K562 (cell line): ENCODE data around the gene HPCA. TPM values are rescaled to one million over a fixed set of nuclear protein-coding genes. Genes with fewer than 3 reads are reported as not detected.

Experiments
- ATAC-seq: fragments of 200-7000 bp; cut with Tn5 transposase; 3 replicates; pipeline ENCODE4 v1.9.1; 2020; ENCODE audit warnings: moderate library complexity
- BruUV-seq: library from RNA; stranded (reverse); fragments of 400-500 nt; replicated peaks from 2 replicates; lab custom pipeline; 2021; lab: Mats Ljungman, UMichigan
- CTCF ChIA-PET: fragments of 300-600 bp; formaldehyde crosslinking; extraction: SDS; loops from one replicate; lab custom pipeline; 2021; ENCODE audit warnings: low intra/inter-chr PET ratio; lab: Yijun Ruan, JAX
- POLR2A ChIA-PET: fragments of 300-600, 350-650 bp; sonication (Branson Sonifier 250); formaldehyde crosslinking; extraction: SDS; loops from one replicate; lab custom pipeline; 2021; ENCODE audit warnings: antibody characterized with exemption, inconsistent platforms; lab: Yijun Ruan, JAX
- DNase-seq, 4 experiments: peaks; one replicate each; pipeline versions ENCODE4 v3.0.0 to v3.0.0-alpha.2; 2011 to 2018; ENCODE audit warnings: low spot score in 3 of 4, mixed read lengths in 3 of 4; ENCODE audit errors: extremely low read depth in 1 of 4
- FAIRE-seq: peaks from 2 replicates; lab custom pipeline; 2011; peaks lifted over from hg19 to GRCh38; lab: Jason Lieb, UNC
- H2AFZ ChIP-seq: 2 replicates; pipeline ENCODE4 v1.6.0; 2011; ENCODE audit warnings: low read depth, low read length, control low read depth, inconsistent platforms
- H3K27ac ChIP-seq: fragments of 200-600 bp; 3 replicates; pipeline ENCODE4 v1.8.0; 2011; ENCODE audit warnings: low read depth, mild to moderate bottlenecking, control low read depth, inconsistent platforms, low read length, moderate library complexity, mixed read lengths; ENCODE audit errors: extremely low read depth
- H3K27me3 ChIP-seq, 2 experiments: fragments of 300-600 bp in 1 of 2; 2 replicates in 1 of 2; 3 replicates in 1 of 2; pipeline versions ENCODE4 v1.6.0 to v1.8.0; 2011; ENCODE audit warnings: inconsistent platforms in 2 of 2, low read length in 2 of 2, mild to moderate bottlenecking in 1 of 2, mixed read lengths in 1 of 2, moderate library complexity in 1 of 2; ENCODE audit not compliant: control insufficient read depth in 2 of 2, insufficient read depth in 2 of 2
- H3K36me3 ChIP-seq: fragments of 300-600 bp; 3 replicates; pipeline ENCODE4 v1.8.0; 2011; ENCODE audit warnings: mild to moderate bottlenecking, low read length, inconsistent platforms; ENCODE audit not compliant: control insufficient read depth, insufficient read depth
- H3K4me1 ChIP-seq, 2 experiments: fragments of 200-600 bp in 1 of 2; replicated peaks in 1 of 2; 2 replicates in 1 of 2; 3 replicates in 1 of 2; pipeline versions ENCODE4 v1.5.1 to v1.8.0; 2011; ENCODE audit warnings: inconsistent platforms in 2 of 2, low read length in 2 of 2, mild to moderate bottlenecking in 1 of 2, mixed read lengths in 1 of 2, moderate library complexity in 1 of 2; ENCODE audit not compliant: control insufficient read depth in 2 of 2, insufficient read depth in 2 of 2
- H3K4me2 ChIP-seq: 2 replicates; pipeline ENCODE4 v1.6.1; 2011; ENCODE audit warnings: low read length, control low read depth, inconsistent platforms, mixed read lengths; ENCODE audit not compliant: insufficient read depth
- H3K4me3 ChIP-seq: fragments of 200-600 bp; sonication (generic), shearing (Covaris generic); 2 replicates; pipeline ENCODE4 v1.5.1; 2016; ENCODE audit warnings: control low read depth, inconsistent platforms
- H3K79me2 ChIP-seq: fragments of 200-600 bp; 3 replicates; pipeline ENCODE4 v1.8.0; 2011; ENCODE audit warnings: low read length, inconsistent platforms; ENCODE audit not compliant: control insufficient read depth, insufficient read depth
- H3K9ac ChIP-seq, 2 experiments: 2 replicates each; pipeline versions ENCODE4 v1.6.0 to v1.6.1; 2011; ENCODE audit warnings: low read depth in 2 of 2, low read length in 2 of 2, control low read depth in 1 of 2, inconsistent platforms in 1 of 2, mild to moderate bottlenecking in 1 of 2, mixed read lengths in 1 of 2; ENCODE audit not compliant: insufficient read depth in 1 of 2
- H3K9me1 ChIP-seq: one replicate; pipeline ENCODE4 v1.6.0; 2011; ENCODE audit warnings: inconsistent platforms, mild to moderate bottlenecking, low read length, moderate library complexity; ENCODE audit not compliant: control insufficient read depth, insufficient read depth
- H3K9me3 ChIP-seq: replicated peaks from 2 replicates; pipeline ENCODE4 v1.5.1; 2011; ENCODE audit warnings: low read depth, low read length, inconsistent platforms; ENCODE audit not compliant: control insufficient read depth, insufficient read depth
- H4K20me1 ChIP-seq: replicated peaks from 2 replicates; pipeline ENCODE4 v1.6.1; 2011; ENCODE audit warnings: low read length, inconsistent platforms, mixed read lengths; ENCODE audit not compliant: control insufficient read depth, insufficient read depth
- E2F6 ChIP-seq, 2 experiments: IDR thresholded peaks; 2 replicates each; pipeline ENCODE4 v1.6.1; 2011; ENCODE audit warnings: borderline replicate concordance in 1 of 2, control low read depth in 1 of 2, low read depth in 1 of 2, low read length in 1 of 2, mild to moderate bottlenecking in 1 of 2, mixed read lengths in 1 of 2, moderate library complexity in 1 of 2; ENCODE audit not compliant: insufficient read depth in 1 of 2, insufficient read length in 1 of 2, poor library complexity in 1 of 2, severe bottlenecking in 1 of 2; ENCODE audit errors: extremely low read depth in 1 of 2
- FOSL1 ChIP-seq: fragments of 200-800 bp; sonication (Bioruptor generic); conservative IDR thresholded peaks from 2 replicates; pipeline ENCODE4 v1.6.1; 2016; ENCODE audit warnings: missing genetic modification characterization, missing compliant biosample characterization
- HMGN3 ChIP-seq: IDR thresholded peaks from 2 replicates; pipeline ENCODE4 v1.6.1; 2011; ENCODE audit warnings: borderline replicate concordance, low read depth, mild to moderate bottlenecking, mixed read lengths, low read length; ENCODE audit not compliant: insufficient read length; ENCODE audit errors: extremely low read depth
- WGBS: fragments of 100-300 bp; shearing (Covaris generic); methylation state at CpG from one replicate; pipeline ENCODE4 v1.1.6; 2016; ENCODE audit warnings: low coverage, mixed read lengths; ENCODE audit not compliant: insufficient coverage; ENCODE audit errors: missing lambda C conversion rate; 5-methylcytosine and 5-hydroxymethylcytosine counted together
- in situ Hi-C: fragments of 300-500 bp; cut with MboI; formaldehyde crosslinking; loops from 4 replicates; pipeline ENCODE4 v1.15.0; 2018; ENCODE audit warnings: inconsistent platforms, mixed read lengths
- intact Hi-C: fragments of 100-400 bp; cut with micrococcal nuclease; formaldehyde crosslinking; loops from 2 replicates; pipeline ENCODE4 v1.14.2; 2022
- polyA plus RNA-seq, 8 experiments: library from polyadenylated mRNA; depleted of rRNA in 4 of 8; stranded (reverse) in 5 of 8; unstranded in 3 of 8; fragments of >200 nt; fragmentation: Nextera tagmentation in 2 of 8; fragmentation: Illumina TruSeq in 1 of 8; extraction: Ambion mirVana in 2 of 8; extraction: Trizol in 1 of 8; gene quantifications; 2 replicates each; pipeline versions ENCODE4 v1.2.1 to v1.2.3, GENCODE V29; 2011 to 2014; ENCODE audit warnings: inconsistent platforms in 1 of 8, missing spikeins in 1 of 8
- total RNA-seq, 7 experiments: library from RNA; depleted of rRNA in 6 of 7; stranded (reverse); fragments of >200 nt in 6 of 7; fragmentation: Illumina TruSeq in 2 of 7; extraction: Trizol in 2 of 7; gene quantifications; 2 replicates each; pipeline versions ENCODE4 v1.2.1 to v1.2.3, GENCODE V29; 2011 to 2021; ENCODE audit warnings: low replicate concordance in 1 of 7

Gene HPCA
- total and polyA plus RNA-seq, 9 of the 15 experiments (the other 6 are each of a cell fraction or from before 2014, with no cell fraction given), result not detected

- no peak for TF ChIP-seq FOSL1
Measured at GRCh38 chr1:32881291-32881690, 5.0 kb upstream of the HPCA start (continued).

GRCh38 chr1:32881871-32882850, 4.1 kb upstream of the HPCA start:
- FAIRE-seq (no peak), DNase-seq (no peak)
- in situ Hi-C loops (loop anchor here (25.0 kb wide), 1 partner anchor 730 kb away; no protein-coding TSS in a partner anchor), intact Hi-C loops (no loop called here)
- Histone ChIP-seq H3K9me3 (no peaks in the 10 kb centered on the region), H3K4me1 (peaks cover 0 to 25% of the 10 kb centered on the region in 2 experiments; a peak in 3 of 5 replicates), H4K20me1 (peaks cover 39% of the 10 kb centered on the region), H3K4me3 (no peak overlapping the region), H3K9me1 (no peaks in the 10 kb centered on the region), H3K79me2 (no peaks in the 10 kb centered on the region), H3K4me2 (no peak overlapping the region)
- POLR2A ChIA-PET, result interaction anchor here (0.5 to 1.4 kb wide), 3 partner anchors 10 to 173 kb away, joined by 3 read pairs; no protein-coding TSS in a partner anchor
- BruUV-seq, result no TSS peak
- CTCF ChIA-PET, result no interaction called here
- WGBS, result 7% methylated on average over 21 of the region's 22 CpGs
- TF ChIP-seq HMGN3, result no peak
- no peak for TF ChIP-seq E2F6 (IDR thresholded peaks at IDR 0.05; ENCODE audit: borderline replicate concordance in 1 of 2, extremely low read depth in 1 of 2, insufficient read depth in 1 of 2, insufficient read length in 1 of 2, low read depth in 1 of 2, low read length in 1 of 2, poor library complexity in 1 of 2, severe bottlenecking in 1 of 2)
- TF ChIP-seq, all 486 proteins: peak for 0
- ATAC-seq, result no peak
- Histone ChIP-seq H3K36me3 (no peaks in the 10 kb centered on the region), H3K9ac (0 out of 4 replicates have a peak overlapping the region, but pooled peaks of 1 of the 2 experiments have one; percentile 7), H3K27ac (no peak overlapping the region), H3K27me3 (peaks cover 21 to 51% of the 10 kb centered on the region in 2 experiments), H2AFZ (no peak overlapping the region)
